Head of caudate nucleus (tissue), 42 donors: Measurements from ENCODE around the gene PLXNA2.

Source experiments
- DNase-seq, 42 donors: peaks; one replicate each; pipeline versions ENCODE4 v3.0.0 to v3.0.0-alpha.2; 2020 to 2021; ENCODE audit warnings: mixed read lengths in 7 of 42
- intact Hi-C: fragments of 100-400 bp; cut with DNase I; formaldehyde crosslinking; loops from one replicate; pipeline ENCODE4 v1.15.0; 2022

Gene PLXNA2

GRCh38 chr1:208052926-208053407 lies 191.2 kb downstream of the PLXNA2 start:
- intact Hi-C loops: no loop called here
- DNase-seq: no peak

GRCh38 chr1:208052135-208052534 lies 192.0 kb downstream of the PLXNA2 start:
- intact Hi-C loops: no loop called here
- no peak for DNase-seq

GRCh38 chr1:208051651-208052050 lies 192.5 kb downstream of the PLXNA2 start:
- intact Hi-C loops: no loop called here
- no peak for DNase-seq

GRCh38 chr1:208048904-208049303 lies 195.3 kb downstream of the PLXNA2 start:
- intact Hi-C loops: no loop called here
- DNase-seq: no peak

- intact Hi-C loops: no loop called here
- peak in 2 of 42 donors; percentile 17 to 22 for DNase-seq
Measured at GRCh38 chr1:208047975-208048374, 196.2 kb downstream of the PLXNA2 start.

- intact Hi-C loops: no loop called here
- peak in 14 of 42 donors; percentile 34 to 65 (median 46) for DNase-seq
Measured at GRCh38 chr1:208047476-208047934, 196.7 kb downstream of the PLXNA2 start.

- no peak for DNase-seq
- intact Hi-C loops: no loop called here
Measured at GRCh38 chr1:208045463-208046260, 198.5 kb downstream of the PLXNA2 start.

GRCh38 chr1:208044589-208045462 lies 199.4 kb downstream of the PLXNA2 start:
- DNase-seq: no peak
- intact Hi-C loops: no loop called here

GRCh38 chr1:208043691-208044181 lies 200.4 kb downstream of the PLXNA2 start:
- intact Hi-C loops: no loop called here
- DNase-seq: no peak

GRCh38 chr1:208042868-208043267 lies 201.3 kb downstream of the PLXNA2 start:
- intact Hi-C loops: no loop called here
- no peak for DNase-seq

GRCh38 chr1:208042041-208042615 lies 202.1 kb downstream of the PLXNA2 start:
- intact Hi-C loops: no loop called here

GRCh38 chr1:208041505-208041904 lies 202.7 kb downstream of the PLXNA2 start:
- no peak for DNase-seq
- intact Hi-C loops: no loop called here

More at GRCh38 chr1:208042041-208042615, 202.1 kb downstream of the PLXNA2 start:
- no peak for DNase-seq

GRCh38 chr1:208040821-208041297 lies 203.3 kb downstream of the PLXNA2 start:
- intact Hi-C loops: no loop called here
- no peak for DNase-seq

GRCh38 chr1:208039536-208040332 lies 204.4 kb downstream of the PLXNA2 start:
- intact Hi-C loops: no loop called here
- DNase-seq: no peak

- no peak for DNase-seq
- intact Hi-C loops: no loop called here
Measured at GRCh38 chr1:208038303-208038702, 205.9 kb downstream of the PLXNA2 start.

- intact Hi-C loops: no loop called here
- no peak for DNase-seq
Measured at GRCh38 chr1:208036918-208037766, 207.0 kb downstream of the PLXNA2 start.

GRCh38 chr1:208036106-208036808 lies 207.9 kb downstream of the PLXNA2 start:
- intact Hi-C loops: no loop called here

More at GRCh38 chr1:208036106-208036808, 207.9 kb downstream of the PLXNA2 start:
- peak in 1 of 42 donors; percentile 15 for DNase-seq
